ENCODE measurements around the gene RFTN1. TPM values are rescaled to one million over a fixed set of nuclear protein-coding genes. Genes with fewer than 3 reads are reported as not detected.

The RFTN1 gene
- total and polyA plus RNA-seq, 2 donors (not counting 1 experiment from before 2014, with no cell fraction given) = 35.1 to 35.5 TPM

DNA sequence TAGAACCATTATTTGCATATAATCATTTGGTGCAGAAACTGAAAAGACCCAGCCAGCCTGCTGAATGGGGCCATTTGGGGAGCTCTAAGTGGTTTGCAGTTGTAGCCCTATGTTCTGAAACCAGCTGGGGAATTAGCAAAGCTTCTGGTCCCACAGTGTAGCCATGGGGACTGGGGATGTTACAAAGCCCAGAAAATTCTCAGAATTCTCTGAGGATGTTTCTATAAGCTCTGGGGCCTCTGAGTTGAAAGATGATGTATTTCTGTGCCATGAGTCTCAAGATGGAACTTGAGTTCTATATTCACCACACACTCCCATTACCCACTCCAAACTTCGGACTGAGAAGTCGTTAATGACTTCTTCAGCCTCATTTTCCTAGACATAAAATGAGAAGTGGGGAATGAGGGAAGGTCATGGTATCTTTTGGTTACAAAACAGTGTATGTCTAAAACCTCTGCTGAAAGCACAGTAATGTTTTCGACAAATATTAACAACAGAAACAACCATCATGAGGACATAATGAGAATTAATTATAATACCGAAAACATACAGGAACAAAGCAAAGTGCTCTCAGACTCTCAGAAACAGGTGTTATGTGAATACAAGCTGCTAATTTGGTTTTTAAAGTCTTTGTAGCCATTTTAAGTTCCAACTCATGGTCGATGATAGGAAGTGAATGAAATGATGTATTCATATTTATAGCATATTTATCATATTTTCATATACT is 89.4 kb downstream of the RFTN1 start:
- no peaks in the 10 kb centered on the region for H3K27me3 ChIP-seq (ENCODE audit: control insufficient read depth, insufficient read depth, low read length)
- TF ChIP-seq EZH2 (IDR thresholded peaks at IDR 0.05; ENCODE audit: low read length, missing control alignments) = no peak
- TF ChIP-seq, protein P1, sequence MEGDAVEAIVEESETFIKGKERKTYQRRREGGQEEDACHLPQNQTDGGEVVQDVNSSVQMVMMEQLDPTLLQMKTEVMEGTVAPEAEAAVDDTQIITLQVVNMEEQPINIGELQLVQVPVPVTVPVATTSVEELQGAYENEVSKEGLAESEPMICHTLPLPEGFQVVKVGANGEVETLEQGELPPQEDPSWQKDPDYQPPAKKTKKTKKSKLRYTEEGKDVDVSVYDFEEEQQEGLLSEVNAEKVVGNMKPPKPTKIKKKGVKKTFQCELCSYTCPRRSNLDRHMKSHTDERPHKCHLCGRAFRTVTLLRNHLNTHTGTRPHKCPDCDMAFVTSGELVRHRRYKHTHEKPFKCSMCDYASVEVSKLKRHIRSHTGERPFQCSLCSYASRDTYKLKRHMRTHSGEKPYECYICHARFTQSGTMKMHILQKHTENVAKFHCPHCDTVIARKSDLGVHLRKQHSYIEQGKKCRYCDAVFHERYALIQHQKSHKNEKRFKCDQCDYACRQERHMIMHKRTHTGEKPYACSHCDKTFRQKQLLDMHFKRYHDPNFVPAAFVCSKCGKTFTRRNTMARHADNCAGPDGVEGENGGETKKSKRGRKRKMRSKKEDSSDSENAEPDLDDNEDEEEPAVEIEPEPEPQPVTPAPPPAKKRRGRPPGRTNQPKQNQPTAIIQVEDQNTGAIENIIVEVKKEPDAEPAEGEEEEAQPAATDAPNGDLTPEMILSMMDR (conservative IDR thresholded peaks at IDR 0.05 in 1 of 2, IDR thresholded peaks at IDR 0.05 in 1 of 2; ENCODE audit: low read depth in 1 of 2, low read length in 2 of 2) = no peak
- H3K27ac ChIP-seq (ENCODE audit: insufficient read depth, low read length) = no peak overlapping the region
- H3K9ac ChIP-seq (ENCODE audit: insufficient read depth, low read length) = no peak overlapping the region
- no peaks in the 10 kb centered on the region for H3K9me3 ChIP-seq (ENCODE audit: control insufficient read depth, insufficient read depth, low read depth, low read length)
- no peaks in the 10 kb centered on the region for H4K20me1 ChIP-seq (ENCODE audit: control insufficient read depth, extremely low read depth, insufficient read depth, low read length)
- H2AFZ ChIP-seq (ENCODE audit: low read length) = no peak overlapping the region
- H3K4me1 ChIP-seq (ENCODE audit: control insufficient read depth, extremely low read depth, insufficient read depth, low read length) = peaks cover 19% of the 10 kb centered on the region
- no peak overlapping the region for H3K4me3 ChIP-seq (replicated peaks in 1 of 4; ENCODE audit: control extremely low read depth in 1 of 4, insufficient read depth in 1 of 4, low read depth in 3 of 4, low read length in 4 of 4)
- DNase-seq (ENCODE audit: low read depth in 2 of 2) = no peak
- no peak overlapping the region for H3K4me2 ChIP-seq (ENCODE audit: extremely low read depth, insufficient read depth, low read length)
- no peaks in the 10 kb centered on the region for H3K79me2 ChIP-seq (ENCODE audit: control insufficient read depth, insufficient read depth, low read length)
- H3K36me3 ChIP-seq (ENCODE audit: control insufficient read depth, insufficient read depth, low read length) = peaks cover 2% of the 10 kb centered on the region

GRCh38 chr3:16423298-16423697 is 90.2 kb downstream of the RFTN1 start:
- no peaks in the 10 kb centered on the region for H4K20me1 ChIP-seq (ENCODE audit: control insufficient read depth, extremely low read depth, insufficient read depth, low read length)
- no peaks in the 10 kb centered on the region for H3K9me3 ChIP-seq (ENCODE audit: control insufficient read depth, insufficient read depth, low read depth, low read length)
- no peak for TF ChIP-seq EZH2 (IDR thresholded peaks at IDR 0.05; ENCODE audit: low read length, missing control alignments)
- TF ChIP-seq, protein P1 (conservative IDR thresholded peaks at IDR 0.05 in 1 of 2, IDR thresholded peaks at IDR 0.05 in 1 of 2; ENCODE audit: low read depth in 1 of 2, low read length in 2 of 2) = no peak
- no peak for DNase-seq (ENCODE audit: low read depth in 2 of 2)
- peaks cover 16% of the 10 kb centered on the region for H3K4me1 ChIP-seq (ENCODE audit: control insufficient read depth, extremely low read depth, insufficient read depth, low read length)
- H3K9ac ChIP-seq (ENCODE audit: insufficient read depth, low read length) = no peak overlapping the region
- H3K4me3 ChIP-seq (replicated peaks in 1 of 4; ENCODE audit: control extremely low read depth in 1 of 4, insufficient read depth in 1 of 4, low read depth in 3 of 4, low read length in 4 of 4) = no peak overlapping the region
- H3K27ac ChIP-seq (ENCODE audit: insufficient read depth, low read length) = no peak overlapping the region
- H3K36me3 ChIP-seq (ENCODE audit: control insufficient read depth, insufficient read depth, low read length) = peaks cover 2% of the 10 kb centered on the region
- H3K79me2 ChIP-seq (ENCODE audit: control insufficient read depth, insufficient read depth, low read length) = no peaks in the 10 kb centered on the region
- no peak overlapping the region for H3K4me2 ChIP-seq (ENCODE audit: extremely low read depth, insufficient read depth, low read length)
- no peak overlapping the region for H2AFZ ChIP-seq (ENCODE audit: low read length)
- H3K27me3 ChIP-seq (ENCODE audit: control insufficient read depth, insufficient read depth, low read length) = no peaks in the 10 kb centered on the region

DNA sequence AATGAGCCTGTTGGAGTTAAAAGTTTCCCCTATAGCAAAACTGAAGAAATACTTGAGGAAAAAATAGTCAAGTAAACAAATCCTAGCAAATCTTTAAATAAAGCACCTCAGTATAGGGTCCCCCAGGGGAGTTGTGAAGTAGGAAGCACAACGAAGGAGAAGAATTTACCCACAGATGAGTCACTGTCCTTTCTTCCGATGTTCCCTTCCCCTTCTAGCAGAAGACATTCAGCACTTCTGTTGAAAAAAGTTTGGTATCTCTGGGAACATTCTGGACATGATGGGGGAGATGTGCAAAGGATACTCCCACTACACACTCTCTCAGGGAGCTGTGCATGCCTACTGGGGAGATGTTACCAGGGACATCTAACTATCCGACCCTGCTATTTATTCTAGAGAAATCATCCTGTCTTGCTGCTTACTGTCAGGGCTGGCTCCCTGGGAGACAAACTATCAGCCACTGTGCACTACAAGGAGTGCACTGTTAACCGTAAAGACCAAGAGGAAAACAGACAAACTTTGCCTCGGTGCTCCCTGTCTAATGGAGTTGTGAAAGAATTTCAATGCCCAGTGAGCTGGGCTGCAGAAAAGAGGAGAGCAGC is 93.8 kb downstream of the RFTN1 start:
- Histone ChIP-seq H3K79me2 (ENCODE audit: control insufficient read depth, insufficient read depth, low read length) (no peaks in the 10 kb centered on the region), H3K4me2 (ENCODE audit: extremely low read depth, insufficient read depth, low read length) (no peak overlapping the region), H3K9me3 (ENCODE audit: control insufficient read depth, insufficient read depth, low read depth, low read length) (no peaks in the 10 kb centered on the region), H3K4me3 (replicated peaks in 1 of 4; ENCODE audit: control extremely low read depth in 1 of 4, insufficient read depth in 1 of 4, low read depth in 3 of 4, low read length in 4 of 4) (no peak overlapping the region), H3K27me3 (ENCODE audit: control insufficient read depth, insufficient read depth, low read length) (no peaks in the 10 kb centered on the region), H3K27ac (ENCODE audit: insufficient read depth, low read length) (no peak overlapping the region), H3K4me1 (ENCODE audit: control insufficient read depth, extremely low read depth, insufficient read depth, low read length) (peaks cover 3% of the 10 kb centered on the region), H2AFZ (ENCODE audit: low read length) (no peak overlapping the region), H4K20me1 (ENCODE audit: control insufficient read depth, extremely low read depth, insufficient read depth, low read length) (no peaks in the 10 kb centered on the region), H3K9ac (ENCODE audit: insufficient read depth, low read length) (no peak overlapping the region), H3K36me3 (ENCODE audit: control insufficient read depth, insufficient read depth, low read length) (no peaks in the 10 kb centered on the region)
- no peak for TF ChIP-seq EZH2 (IDR thresholded peaks at IDR 0.05; ENCODE audit: low read length, missing control alignments)
- TF ChIP-seq, protein P1 (conservative IDR thresholded peaks at IDR 0.05 in 1 of 2, IDR thresholded peaks at IDR 0.05 in 1 of 2; ENCODE audit: low read depth in 1 of 2, low read length in 2 of 2) = no peak
- DNase-seq (ENCODE audit: low read depth in 2 of 2) = peak in 1 of 2 donors; percentile 55
